Brain microvascular endothelial cell (primary cell): Measurements from ENCODE around the gene TNNI2.
A peak's percentile ranks its signal among the peaks of the same experiment; 100 is the strongest.

Experiments used
- DNase-seq: peaks from one replicate; pipeline ENCODE4 v3.0.0-alpha.2; 2020
- H3K27ac ChIP-seq: fragments of 250-450 bp; sonication (Bioruptor Pico); 2 replicates; pipeline ENCODE4 v1.5.1; 2020; ENCODE audit warnings: mild to moderate bottlenecking, moderate library complexity
- H3K27me3 ChIP-seq: fragments of 250-450 bp; sonication (Bioruptor Pico); replicated peaks from 2 replicates; pipeline ENCODE4 v1.5.1; 2020; ENCODE audit warnings: mild to moderate bottlenecking
- H3K36me3 ChIP-seq: fragments of 250-450 bp; sonication (Bioruptor Pico); replicated peaks from 2 replicates; pipeline ENCODE4 v1.5.1; 2020; ENCODE audit warnings: mild to moderate bottlenecking
- H3K4me3 ChIP-seq: 2 replicates; pipeline ENCODE4 v1.5.1; 2011; ENCODE audit warnings: low read depth, mild to moderate bottlenecking, control low read depth, low read length, moderate library complexity
- in situ Hi-C: cut with HindIII; loops from 2 replicates; pipeline ENCODE4 v1.10.0; 2017; ENCODE audit warnings: low sequenced_read_pairs, low pct_ligation_motif_present
- TF ChIP-seq, protein P1 (sequence below): IDR thresholded peaks from 2 replicates; pipeline ENCODE4 v1.5.1; 2011; ENCODE audit warnings: low read depth, mild to moderate bottlenecking, moderate library complexity, low read length, control low read depth, inconsistent platforms; ENCODE audit errors: missing control alignments

The TNNI2 gene

DNA sequence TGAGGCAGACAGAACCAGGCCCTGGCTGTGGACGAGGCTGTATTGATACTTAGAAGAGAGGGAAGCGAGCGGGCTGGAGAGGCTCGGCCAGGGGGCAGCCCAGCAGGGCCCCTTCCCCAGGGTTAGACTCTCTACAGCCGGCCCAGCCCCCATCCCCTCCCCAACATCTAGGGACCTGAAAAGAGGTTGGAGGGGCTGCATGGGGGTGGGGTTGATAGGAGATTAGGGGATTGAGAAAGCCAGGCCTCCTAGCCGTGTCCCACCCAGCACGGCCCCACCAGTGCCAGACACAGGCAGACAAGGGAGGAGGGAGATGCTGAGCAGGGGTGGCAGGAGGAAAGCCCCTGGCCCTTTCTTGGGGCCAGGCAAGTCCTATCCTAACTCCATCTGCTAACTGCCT lies 19.8 kb downstream of the TNNI2 start:
- TF ChIP-seq, protein P1, sequence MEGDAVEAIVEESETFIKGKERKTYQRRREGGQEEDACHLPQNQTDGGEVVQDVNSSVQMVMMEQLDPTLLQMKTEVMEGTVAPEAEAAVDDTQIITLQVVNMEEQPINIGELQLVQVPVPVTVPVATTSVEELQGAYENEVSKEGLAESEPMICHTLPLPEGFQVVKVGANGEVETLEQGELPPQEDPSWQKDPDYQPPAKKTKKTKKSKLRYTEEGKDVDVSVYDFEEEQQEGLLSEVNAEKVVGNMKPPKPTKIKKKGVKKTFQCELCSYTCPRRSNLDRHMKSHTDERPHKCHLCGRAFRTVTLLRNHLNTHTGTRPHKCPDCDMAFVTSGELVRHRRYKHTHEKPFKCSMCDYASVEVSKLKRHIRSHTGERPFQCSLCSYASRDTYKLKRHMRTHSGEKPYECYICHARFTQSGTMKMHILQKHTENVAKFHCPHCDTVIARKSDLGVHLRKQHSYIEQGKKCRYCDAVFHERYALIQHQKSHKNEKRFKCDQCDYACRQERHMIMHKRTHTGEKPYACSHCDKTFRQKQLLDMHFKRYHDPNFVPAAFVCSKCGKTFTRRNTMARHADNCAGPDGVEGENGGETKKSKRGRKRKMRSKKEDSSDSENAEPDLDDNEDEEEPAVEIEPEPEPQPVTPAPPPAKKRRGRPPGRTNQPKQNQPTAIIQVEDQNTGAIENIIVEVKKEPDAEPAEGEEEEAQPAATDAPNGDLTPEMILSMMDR: no peak
- DNase-seq: no peak
- in situ Hi-C loops: no loop called here
- no peak overlapping the region for H3K4me3 ChIP-seq
- no peaks in the 10 kb centered on the region for H3K27me3 ChIP-seq
- no peaks in the 10 kb centered on the region for H3K36me3 ChIP-seq
- H3K27ac ChIP-seq: no peak overlapping the region

- no peak overlapping the region for H3K27ac ChIP-seq
- in situ Hi-C loops: no loop called here
Measured at GRCh38 chr11:1859004-1859403, 20.2 kb downstream of the TNNI2 start.

GRCh38 chr11:1860108-1860507 lies 21.3 kb downstream of the TNNI2 start:
- H3K4me3 ChIP-seq: no peak overlapping the region
- TF ChIP-seq, protein P1: no peak
- no peaks in the 10 kb centered on the region for H3K36me3 ChIP-seq
- in situ Hi-C loops: no loop called here
- DNase-seq: no peak
- H3K27ac ChIP-seq: no peak overlapping the region
- no peaks in the 10 kb centered on the region for H3K27me3 ChIP-seq

More at GRCh38 chr11:1859004-1859403, 20.2 kb downstream of the TNNI2 start:
- H3K27me3 ChIP-seq: no peaks in the 10 kb centered on the region
- TF ChIP-seq, protein P1: no peak
- no peak for DNase-seq
- H3K4me3 ChIP-seq: no peak overlapping the region
- no peaks in the 10 kb centered on the region for H3K36me3 ChIP-seq

DNA sequence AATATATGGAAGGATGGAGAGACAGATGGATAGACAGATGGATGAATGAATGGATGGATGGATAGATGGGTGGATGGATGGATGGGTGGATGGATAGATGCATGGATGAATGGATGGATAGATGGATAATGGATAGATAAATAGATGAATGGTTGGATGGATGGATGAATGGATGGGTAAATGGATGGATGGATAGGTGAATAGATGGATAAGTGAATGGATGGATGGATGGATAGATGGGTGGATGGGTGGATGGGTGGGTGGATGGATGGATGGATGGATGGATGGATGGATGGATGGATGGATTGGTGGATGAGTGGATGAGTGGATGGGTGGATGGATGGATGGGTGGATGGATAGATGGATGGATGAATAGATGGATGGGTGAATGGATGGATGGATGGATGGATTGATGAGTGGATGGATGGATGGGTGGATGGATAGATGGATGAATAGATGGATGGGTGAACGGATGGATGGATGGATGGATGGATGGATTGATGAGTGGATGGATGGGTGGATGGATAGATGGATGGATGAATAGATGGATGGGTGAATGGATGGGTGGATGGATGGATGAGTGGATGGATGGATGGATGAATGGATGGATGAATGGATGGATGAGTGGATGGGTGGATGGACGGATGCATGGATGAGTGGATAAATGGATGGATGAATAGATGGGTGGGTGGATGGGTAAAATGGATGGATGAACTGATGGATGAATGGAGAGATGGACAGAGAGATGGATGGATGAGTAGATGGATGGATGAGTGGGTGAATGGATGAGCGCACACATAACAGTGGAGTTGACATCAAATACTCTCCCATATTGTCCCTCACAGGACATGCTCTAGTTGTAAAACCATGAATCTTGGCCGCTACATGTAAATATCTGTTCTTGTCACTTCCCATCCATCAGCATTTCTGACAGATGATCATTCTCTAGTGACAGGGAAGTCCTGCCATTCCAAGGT lies 22.9 kb downstream of the TNNI2 start:
- Histone ChIP-seq H3K36me3 (no peaks in the 10 kb centered on the region), H3K27me3 (no peaks in the 10 kb centered on the region)
- TF ChIP-seq, protein P1: no peak

GRCh38 chr11:1862588-1863351 lies 24.0 kb downstream of the TNNI2 start:
- DNase-seq: peak; percentile 36
- Histone ChIP-seq H3K27ac (peak overlapping the region; percentile 62), H3K36me3 (no peaks in the 10 kb centered on the region), H3K27me3 (no peaks in the 10 kb centered on the region), H3K4me3 (no peak overlapping the region)
- in situ Hi-C loops: no loop called here
- TF ChIP-seq, protein P1: no peak

More for the DNA sequence above, 22.9 kb downstream of the TNNI2 start:
- H3K4me3 ChIP-seq: no peak overlapping the region
- no peak for DNase-seq
- in situ Hi-C loops: no loop called here
- no peak overlapping the region for H3K27ac ChIP-seq
